K562 (cell line): Measurements from ENCODE around the gene TAF1B. TPM values are rescaled to one million over a fixed set of nuclear protein-coding genes. Genes with fewer than 3 reads are reported as not detected.

Experiments
- ARNT ChIP-seq, 2 experiments: fragments of 450-650 bp; IDR thresholded peaks; 2 replicates each; pipeline ENCODE4 v1.6.1; 2016; ENCODE audit warnings: mild to moderate bottlenecking in 1 of 2
- BRCA1 ChIP-seq, 2 experiments: fragments of 450-650 bp in 1 of 2; sonication (generic) in 1 of 2; formaldehyde crosslinking in 1 of 2; IDR thresholded peaks; 2 replicates each; pipeline versions ENCODE4 v1.5.0 to v1.6.1; 2017 to 2020; ENCODE audit warnings: mild to moderate bottlenecking in 1 of 2, missing genetic modification reagents in 1 of 2
- COPS2 ChIP-seq: fragments of 450-650 bp; conservative IDR thresholded peaks from 2 replicates; pipeline ENCODE4 v1.6.1; 2016; ENCODE audit warnings: mild to moderate bottlenecking, moderate library complexity
- DLX4 ChIP-seq: fragments of 250-450 bp; sonication (Bioruptor Pico); IDR thresholded peaks from 2 replicates; pipeline ENCODE4 v1.6.1; 2021; ENCODE audit warnings: mild to moderate bottlenecking
- E2F3 ChIP-seq: fragments of 250-450 bp; sonication (Bioruptor Pico); IDR thresholded peaks from 2 replicates; pipeline ENCODE4 v1.4.0; 2020; ENCODE audit warnings: mild to moderate bottlenecking
- ELF4 ChIP-seq: fragments of 450-650 bp; formaldehyde crosslinking; IDR thresholded peaks from 2 replicates; pipeline ENCODE4 v1.4.0; 2022; ENCODE audit warnings: missing genetic modification characterization
- FOXJ3 ChIP-seq: sonication (generic); formaldehyde crosslinking; IDR thresholded peaks from 2 replicates; pipeline ENCODE4 v1.4.0; 2020; ENCODE audit warnings: mild to moderate bottlenecking, missing genetic modification reagents
- GATA2 ChIP-seq: sonication (generic); formaldehyde crosslinking; IDR thresholded peaks from 2 replicates; pipeline ENCODE4 v1.4.0; 2020; ENCODE audit warnings: mild to moderate bottlenecking, missing genetic modification reagents
- GTF2E2 ChIP-seq: fragments of 200-800 bp; sonication (Bioruptor generic); IDR thresholded peaks from 2 replicates; pipeline ENCODE4 v1.6.1; 2016; ENCODE audit warnings: missing genetic modification characterization, missing compliant biosample characterization
- HDAC2 ChIP-seq: fragments of 450-650 bp; IDR thresholded peaks from 2 replicates; pipeline ENCODE4 v1.6.1; 2016; ENCODE audit warnings: mild to moderate bottlenecking
- KLF16 ChIP-seq: IDR thresholded peaks from 2 replicates; pipeline ENCODE4 v1.6.1; 2016; ENCODE audit warnings: antibody characterized with exemption
- MBD2 ChIP-seq: sonication (generic); IDR thresholded peaks from 2 replicates; pipeline ENCODE4 v1.6.1; 2016; ENCODE audit warnings: low read depth, borderline replicate concordance
- NFE2 ChIP-seq: IDR thresholded peaks from 2 replicates; pipeline ENCODE4 v1.6.1; 2014; ENCODE audit warnings: antibody characterized with exemption, low read depth
- RBM39 ChIP-seq: fragments of 200-400 bp; formaldehyde crosslinking; optimal IDR thresholded peaks from 2 replicates; pipeline ENCODE3; 2018; ENCODE audit warnings: low read depth, low read length
- SREBF2 ChIP-seq: sonication (generic); formaldehyde crosslinking; IDR thresholded peaks from 2 replicates; pipeline ENCODE4 v1.4.0; 2020; ENCODE audit warnings: mild to moderate bottlenecking, missing genetic modification reagents
- SRSF1 ChIP-seq: fragments of 200-400 bp; formaldehyde crosslinking; IDR thresholded peaks from 2 replicates; pipeline ENCODE4 v1.6.1; 2017; ENCODE audit warnings: mild to moderate bottlenecking, low read depth, low read length, moderate library complexity
- THRB ChIP-seq: fragments of 450-650 bp; formaldehyde crosslinking; conservative IDR thresholded peaks from 2 replicates; pipeline ENCODE4 v1.4.0; 2022; ENCODE audit warnings: mild to moderate bottlenecking, missing genetic modification characterization
- USF1 ChIP-seq: sonication (generic); formaldehyde crosslinking; IDR thresholded peaks from 2 replicates; pipeline ENCODE4 v1.9.0; 2022; ENCODE audit warnings: mild to moderate bottlenecking, missing genetic modification reagents
- ZBTB1 ChIP-seq: sonication (generic); formaldehyde crosslinking; IDR thresholded peaks from 2 replicates; pipeline ENCODE4 v1.8.1; 2023; ENCODE audit warnings: missing genetic modification reagents, low read depth, mild to moderate bottlenecking, borderline replicate concordance
- ZFX ChIP-seq: sonication (generic); formaldehyde crosslinking; IDR thresholded peaks from 2 replicates; pipeline ENCODE4 v1.8.0; 2022; ENCODE audit warnings: mild to moderate bottlenecking, missing genetic modification reagents, moderate library complexity
- ZKSCAN8 ChIP-seq: fragments of 200-800 bp; sonication (Bioruptor generic); IDR thresholded peaks from 2 replicates; pipeline ENCODE4 v1.6.1; 2016; ENCODE audit warnings: missing genetic modification characterization, missing compliant biosample characterization
- ZNF354B ChIP-seq: fragments of 250-450 bp; sonication (Bioruptor Pico); IDR thresholded peaks from 2 replicates; pipeline ENCODE4 v1.4.0; 2020
- ZNF707 ChIP-seq: fragments of 250-450 bp; sonication (Bioruptor Pico); conservative IDR thresholded peaks from 2 replicates; pipeline ENCODE4 v1.8.0; 2022; ENCODE audit warnings: inconsistent platforms, mild to moderate bottlenecking, moderate library complexity
- polyA plus RNA-seq, 8 experiments: library from polyadenylated mRNA; depleted of rRNA in 4 of 8; stranded (reverse) in 5 of 8; unstranded in 3 of 8; fragments of >200 nt; fragmentation: Nextera tagmentation in 2 of 8; fragmentation: Illumina TruSeq in 1 of 8; extraction: Ambion mirVana in 2 of 8; extraction: Trizol in 1 of 8; gene quantifications; 2 replicates each; pipeline versions ENCODE4 v1.2.1 to v1.2.3, GENCODE V29; 2011 to 2014; ENCODE audit warnings: inconsistent platforms in 1 of 8, missing spikeins in 1 of 8
- total RNA-seq, 7 experiments: library from RNA; depleted of rRNA in 6 of 7; stranded (reverse); fragments of >200 nt in 6 of 7; fragmentation: Illumina TruSeq in 2 of 7; extraction: Trizol in 2 of 7; gene quantifications; 2 replicates each; pipeline versions ENCODE4 v1.2.1 to v1.2.3, GENCODE V29; 2011 to 2021; ENCODE audit warnings: low replicate concordance in 1 of 7
- TF ChIP-seq, protein P1 (sequence below): sonication (generic); formaldehyde crosslinking; IDR thresholded peaks from 2 replicates; pipeline ENCODE4 v1.5.0; 2020; ENCODE audit warnings: missing genetic modification reagents
- TF ChIP-seq, protein P2 (sequence below): sonication (generic); formaldehyde crosslinking; IDR thresholded peaks from 2 replicates; pipeline ENCODE4 v1.8.1; 2023; ENCODE audit warnings: mild to moderate bottlenecking, missing genetic modification reagents

Gene TAF1B
- total and polyA plus RNA-seq, 9 of the 15 experiments (the other 6 are each of a cell fraction or from before 2014, with no cell fraction given), result 8.8 to 25.1 (median 17.3) TPM

GRCh38 chr2:9815844-9816279, 27.4 kb upstream of the TAF1B start (continued):
- no peak for TF ChIP-seq ZNF707
- TF ChIP-seq DLX4 (CRISPR knock-in tag), result no peak
- no peak for TF ChIP-seq SRSF1
- TF ChIP-seq GTF2E2, result no peak
- TF ChIP-seq THRB, result no peak
- TF ChIP-seq BRCA1 (IDR thresholded peaks at IDR 0.05), result no peak
- TF ChIP-seq BRCA1 (CRISPR knock-in tag; IDR thresholded peaks at IDR 0.05), result no peak
- no peak for TF ChIP-seq NFE2
- TF ChIP-seq USF1 (CRISPR knock-in tag), result peak; percentile 67; the same call in 1 of the 2 replicates
- no peak for TF ChIP-seq HDAC2
- no peak for TF ChIP-seq ZKSCAN8 (CRISPR knock-in tag)
- no peak for TF ChIP-seq GATA2 (CRISPR knock-in tag)
- no peak for TF ChIP-seq ELF4
- no peak for TF ChIP-seq MBD2
- TF ChIP-seq ZFX (CRISPR knock-in tag), result no peak
- no peak for TF ChIP-seq FOXJ3 (CRISPR knock-in tag)
- TF ChIP-seq ARNT (IDR thresholded peaks at IDR 0.05), result no peak
- TF ChIP-seq, protein P1, sequence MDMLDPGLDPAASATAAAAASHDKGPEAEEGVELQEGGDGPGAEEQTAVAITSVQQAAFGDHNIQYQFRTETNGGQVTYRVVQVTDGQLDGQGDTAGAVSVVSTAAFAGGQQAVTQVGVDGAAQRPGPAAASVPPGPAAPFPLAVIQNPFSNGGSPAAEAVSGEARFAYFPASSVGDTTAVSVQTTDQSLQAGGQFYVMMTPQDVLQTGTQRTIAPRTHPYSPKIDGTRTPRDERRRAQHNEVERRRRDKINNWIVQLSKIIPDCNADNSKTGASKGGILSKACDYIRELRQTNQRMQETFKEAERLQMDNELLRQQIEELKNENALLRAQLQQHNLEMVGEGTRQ (CRISPR knock-in tag), result 0 out of 2 replicates have a peak, but pooled peaks have one; percentile 34
- no peak for TF ChIP-seq ZNF354B (CRISPR knock-in tag)
- no peak for TF ChIP-seq ZBTB1 (CRISPR knock-in tag)
- no peak for TF ChIP-seq SREBF2 (CRISPR knock-in tag)
- no peak for TF ChIP-seq COPS2
- no peak for TF ChIP-seq KLF16
- no peak for TF ChIP-seq E2F3 (CRISPR knock-in tag)
- no peak for TF ChIP-seq RBM39
- TF ChIP-seq, protein P2, sequence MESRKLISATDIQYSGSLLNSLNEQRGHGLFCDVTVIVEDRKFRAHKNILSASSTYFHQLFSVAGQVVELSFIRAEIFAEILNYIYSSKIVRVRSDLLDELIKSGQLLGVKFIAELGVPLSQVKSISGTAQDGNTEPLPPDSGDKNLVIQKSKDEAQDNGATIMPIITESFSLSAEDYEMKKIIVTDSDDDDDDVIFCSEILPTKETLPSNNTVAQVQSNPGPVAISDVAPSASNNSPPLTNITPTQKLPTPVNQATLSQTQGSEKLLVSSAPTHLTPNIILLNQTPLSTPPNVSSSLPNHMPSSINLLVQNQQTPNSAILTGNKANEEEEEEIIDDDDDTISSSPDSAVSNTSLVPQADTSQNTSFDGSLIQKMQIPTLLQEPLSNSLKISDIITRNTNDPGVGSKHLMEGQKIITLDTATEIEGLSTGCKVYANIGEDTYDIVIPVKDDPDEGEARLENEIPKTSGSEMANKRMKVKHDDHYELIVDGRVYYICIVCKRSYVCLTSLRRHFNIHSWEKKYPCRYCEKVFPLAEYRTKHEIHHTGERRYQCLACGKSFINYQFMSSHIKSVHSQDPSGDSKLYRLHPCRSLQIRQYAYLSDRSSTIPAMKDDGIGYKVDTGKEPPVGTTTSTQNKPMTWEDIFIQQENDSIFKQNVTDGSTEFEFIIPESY (CRISPR knock-in tag), result peak; percentile 63
